Measurements from ENCODE around the gene JAKMIP2.

The JAKMIP2 gene

GRCh38 chr5:147788023-147788422 lies 5.5 kb upstream of the JAKMIP2 start:
- DNase-seq (ENCODE audit: low read depth): no peak

- no peak for DNase-seq (ENCODE audit: low read depth)
These were observed 3.6 kb upstream of the JAKMIP2 start for GRCh38 chr5:147786142-147786541.

- no peak for DNase-seq (ENCODE audit: low read depth)
These were observed 1.8 kb upstream of the JAKMIP2 start for GRCh38 chr5:147784146-147784987.

- DNase-seq (ENCODE audit: low read depth): no peak
These were observed 1.5 kb downstream of the JAKMIP2 start for GRCh38 chr5:147780924-147781573.

- no peak for DNase-seq (ENCODE audit: low read depth)
These were observed 2.8 kb downstream of the JAKMIP2 start for GRCh38 chr5:147779694-147780093.

GRCh38 chr5:147776989-147777388 lies 5.5 kb downstream of the JAKMIP2 start:
- no peak for DNase-seq (ENCODE audit: low read depth)

- DNase-seq (ENCODE audit: low read depth): no peak
These were observed 8.9 kb downstream of the JAKMIP2 start for GRCh38 chr5:147773587-147773986.

- DNase-seq (ENCODE audit: low read depth): no peak
These were observed 9.4 kb downstream of the JAKMIP2 start for GRCh38 chr5:147773139-147773538.

GRCh38 chr5:147767048-147767447 lies 15.5 kb downstream of the JAKMIP2 start:
- no peak for DNase-seq (ENCODE audit: low read depth)

GRCh38 chr5:147763791-147764525 lies 18.6 kb downstream of the JAKMIP2 start:
- peak; percentile 25 for DNase-seq (ENCODE audit: low read depth)

- DNase-seq (ENCODE audit: low read depth): no peak
These were observed 22.2 kb downstream of the JAKMIP2 start for GRCh38 chr5:147760086-147760875.

GRCh38 chr5:147759441-147759840 lies 23.1 kb downstream of the JAKMIP2 start:
- DNase-seq (ENCODE audit: low read depth): no peak

GRCh38 chr5:147756566-147756965 lies 26.0 kb downstream of the JAKMIP2 start:
- DNase-seq (ENCODE audit: low read depth): no peak

- no peak for DNase-seq (ENCODE audit: low read depth)
These were observed 28.0 kb downstream of the JAKMIP2 start for GRCh38 chr5:147754372-147755122.

GRCh38 chr5:147753765-147754164 lies 28.8 kb downstream of the JAKMIP2 start:
- DNase-seq (ENCODE audit: low read depth): no peak

- no peak for DNase-seq (ENCODE audit: low read depth)
These were observed 29.8 kb downstream of the JAKMIP2 start for GRCh38 chr5:147752666-147753290.

- DNase-seq (ENCODE audit: low read depth): no peak
These were observed 30.5 kb downstream of the JAKMIP2 start for GRCh38 chr5:147752033-147752432.

- DNase-seq (ENCODE audit: low read depth): no peak
These were observed 31.2 kb downstream of the JAKMIP2 start for GRCh38 chr5:147751156-147751830.

GRCh38 chr5:147750065-147750464 lies 32.5 kb downstream of the JAKMIP2 start:
- no peak for DNase-seq (ENCODE audit: low read depth)

- no peak for DNase-seq (ENCODE audit: low read depth)
These were observed 33.9 kb downstream of the JAKMIP2 start for GRCh38 chr5:147748590-147748989.
